ENCODE data around the gene PDCD2.

GRCh38 chr6:170532867-170533488 is 51.5 kb downstream of the PDCD2 start:
- no peak for TF ChIP-seq CSDC2 (CRISPR knock-in tag; IDR thresholded peaks at IDR 0.05)
- no peak for TF ChIP-seq ZNF565 (CRISPR knock-in tag; conservative IDR thresholded peaks at IDR 0.05; ENCODE audit: low read depth)
- TF ChIP-seq SNAI2 (CRISPR knock-in tag; IDR thresholded peaks at IDR 0.05) = no peak
- no peak for TF ChIP-seq PATZ1 (CRISPR knock-in tag; IDR thresholded peaks at IDR 0.05; ENCODE audit: borderline replicate concordance)
- TF ChIP-seq TCF4 (CRISPR knock-in tag; IDR thresholded peaks at IDR 0.05; ENCODE audit: borderline replicate concordance) = no peak
